Testis (tissue), 3 donors: ENCODE data around the gene ALPI. TPM values are rescaled to one million over a fixed set of nuclear protein-coding genes. Genes with fewer than 3 reads are reported as not detected.

Experiments used
- DNase-seq: peaks from one replicate; pipeline ENCODE4 v3.0.0-alpha.2; 2019
- H3K27ac ChIP-seq, 2 donors: fragments of 200-600 bp; sonication (generic); one replicate each; pipeline ENCODE4 v1.5.1; 2019
- H3K27me3 ChIP-seq: fragments of 200-600 bp; sonication (generic); one replicate; pipeline ENCODE4 v1.5.1; 2019
- H3K36me3 ChIP-seq: fragments of 200-600 bp; sonication (generic); one replicate; pipeline ENCODE4 v1.5.1; 2017; ENCODE audit warnings: low read depth; ENCODE audit errors: missing control alignments
- H3K4me1 ChIP-seq: fragments of 200-600 bp; sonication (generic); one replicate; pipeline ENCODE4 v1.5.1; 2019
- H3K4me3 ChIP-seq, 2 donors: fragments of 200-600 bp; sonication (generic); one replicate each; pipeline ENCODE4 v1.5.1; 2017 to 2019
- H3K9me3 ChIP-seq: fragments of 200-600 bp; sonication (generic); one replicate; pipeline ENCODE4 v1.5.1; 2017
- CTCF ChIP-seq, 3 experiments: fragments of 450-650 bp in 2 of 3; fragments of 200-600 bp in 1 of 3; sonication (generic) in 1 of 3; IDR thresholded peaks; one replicate each; pipeline ENCODE4 v1.5.1; 2016 to 2019; ENCODE audit warnings: antibody characterized with exemption in 3 of 3, mild to moderate bottlenecking in 2 of 3, moderate library complexity in 1 of 3
- POLR2A ChIP-seq: fragments of 450-650 bp; IDR thresholded peaks from one replicate; pipeline ENCODE4 v1.6.1; 2017; ENCODE audit warnings: antibody characterized with exemption, mild to moderate bottlenecking, moderate library complexity
- WGBS, 2 donors: methylation state at CpG; one replicate each; pipeline ENCODE4 v1.1.5; 2018; 5-methylcytosine and 5-hydroxymethylcytosine counted together
- intact Hi-C: fragments of 100-400 bp; cut with DNase I; formaldehyde crosslinking; loops from one replicate; pipeline ENCODE4 v1.15.1; 2023; ENCODE audit warnings: low total_unique reads
- polyA plus RNA-seq: library from polyadenylated mRNA; stranded (reverse); fragments of 350-450 nt; fragmentation: Illumina TruSeq; extraction: RNeasy Lipid Tissue Mini Kit (QIAGEN cat#74804); gene quantifications from one replicate; pipeline ENCODE4 v1.2.3, GENCODE V29; 2014; ENCODE audit warnings: low read depth, low replicate concordance; ENCODE audit not compliant: insufficient read depth
- total RNA-seq, 2 donors: library from RNA; depleted of rRNA; stranded (reverse); fragments of >200 nt; gene quantifications; one replicate each; pipeline ENCODE4 v1.2.3, GENCODE V29; 2016

ALPI gene
- total and polyA plus RNA-seq, 3 donors from 2014 or later, result 0.16 to 0.43 TPM; not detected in 1

GRCh38 chr2:232481322-232482140 is 25.6 kb downstream of the ALPI start:
- Histone ChIP-seq H3K4me3 (no peak overlapping the region), H3K27ac (no peak overlapping the region), H3K27me3 (no peaks in the 10 kb centered on the region), H3K36me3 (no peaks in the 10 kb centered on the region), H3K4me1 (no peaks in the 10 kb centered on the region), H3K9me3 (no peaks in the 10 kb centered on the region)
- 95 to 96% methylated on average over 21 to 28 of the region's 29 CpGs for WGBS, 2 donors
- no peak for DNase-seq
- TF ChIP-seq POLR2A (no peak), CTCF (IDR thresholded peaks at IDR 0.05) (no peak)
- intact Hi-C loops, result no loop called here

GRCh38 chr2:232482301-232483238 is 26.6 kb downstream of the ALPI start:
- Histone ChIP-seq H3K36me3 (no peaks in the 10 kb centered on the region), H3K4me1 (peaks cover 4% of the 10 kb centered on the region), H3K4me3 (no peak overlapping the region), H3K27ac (no peak overlapping the region), H3K27me3 (no peaks in the 10 kb centered on the region), H3K9me3 (no peaks in the 10 kb centered on the region)
- DNase-seq, result no peak
- 94 to 98% methylated on average over 14 to 31 of the region's 31 CpGs for WGBS, 2 donors
- TF ChIP-seq CTCF (IDR thresholded peaks at IDR 0.05), result no peak
- TF ChIP-seq POLR2A, result no peak
- intact Hi-C loops, result no loop called here

- TF ChIP-seq POLR2A (no peak), CTCF (IDR thresholded peaks at IDR 0.05) (no peak)
- 87 to 92% methylated on average over 6 to 10 of the region's 10 CpGs for WGBS, 2 donors
- Histone ChIP-seq H3K4me3 (no peak overlapping the region), H3K9me3 (no peaks in the 10 kb centered on the region), H3K36me3 (no peaks in the 10 kb centered on the region), H3K27me3 (no peaks in the 10 kb centered on the region), H3K27ac (no peak overlapping the region), H3K4me1 (peaks cover 4% of the 10 kb centered on the region)
- intact Hi-C loops, result no loop called here
- DNase-seq, result no peak
Measured at GRCh38 chr2:232483311-232483922, 27.5 kb downstream of the ALPI start.

- peaks cover 4% of the 10 kb centered on the region for H3K4me1 ChIP-seq
- TF ChIP-seq POLR2A (no peak), CTCF (IDR thresholded peaks at IDR 0.05) (no peak)
- H3K4me3 ChIP-seq, result no peak overlapping the region
- H3K27ac ChIP-seq, result no peak overlapping the region
- no peaks in the 10 kb centered on the region for H3K27me3 ChIP-seq
- no peak for DNase-seq
- no peaks in the 10 kb centered on the region for H3K9me3 ChIP-seq
- H3K36me3 ChIP-seq, result no peaks in the 10 kb centered on the region
- 97% methylated on average over 5 to 19 of the region's 19 CpGs for WGBS, 2 donors
- intact Hi-C loops, result no loop called here
Measured at GRCh38 chr2:232483923-232484627, 28.1 kb downstream of the ALPI start.
